Body of pancreas (tissue), 4 donors: Measurements from ENCODE around the gene USP24.

Source experiments
- POLR2A ChIP-seq, 3 donors: fragments of 450-650 bp; IDR thresholded peaks; one replicate each; pipeline ENCODE4 v1.6.1; 2016; ENCODE audit warnings: antibody characterized with exemption in 3 of 3, mild to moderate bottlenecking in 2 of 3
- TF ChIP-seq, protein P1 (sequence below), 7 experiments: fragments of 450-650 bp in 4 of 7; fragments of 200-600 bp in 3 of 7; sonication (generic) in 3 of 7; IDR thresholded peaks; one replicate each; pipeline ENCODE4 v1.5.1; 2016 to 2019; ENCODE audit warnings: antibody characterized with exemption in 7 of 7

DNA sequence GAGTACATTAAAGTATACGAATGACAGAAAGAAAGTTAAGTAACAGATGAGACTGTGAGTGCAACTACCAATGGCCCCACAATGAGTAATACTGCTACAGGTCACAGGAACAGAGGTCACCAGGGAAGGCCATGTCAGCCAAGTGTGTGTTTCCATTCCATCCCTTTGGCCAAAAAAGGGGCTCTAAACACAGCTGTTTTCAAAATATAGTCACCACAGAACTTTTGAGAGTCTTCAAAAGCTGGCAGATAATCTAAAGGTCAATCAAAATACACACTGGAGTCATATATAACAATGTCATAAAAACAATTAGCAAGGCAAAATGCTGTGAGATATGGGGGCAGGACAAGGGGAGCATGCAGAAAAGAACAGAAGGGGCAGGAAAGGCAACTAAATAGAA lies 10.2 kb downstream of the USP24 start:
- no peak for TF ChIP-seq POLR2A (IDR thresholded peaks at IDR 0.05)
- TF ChIP-seq, protein P1, sequence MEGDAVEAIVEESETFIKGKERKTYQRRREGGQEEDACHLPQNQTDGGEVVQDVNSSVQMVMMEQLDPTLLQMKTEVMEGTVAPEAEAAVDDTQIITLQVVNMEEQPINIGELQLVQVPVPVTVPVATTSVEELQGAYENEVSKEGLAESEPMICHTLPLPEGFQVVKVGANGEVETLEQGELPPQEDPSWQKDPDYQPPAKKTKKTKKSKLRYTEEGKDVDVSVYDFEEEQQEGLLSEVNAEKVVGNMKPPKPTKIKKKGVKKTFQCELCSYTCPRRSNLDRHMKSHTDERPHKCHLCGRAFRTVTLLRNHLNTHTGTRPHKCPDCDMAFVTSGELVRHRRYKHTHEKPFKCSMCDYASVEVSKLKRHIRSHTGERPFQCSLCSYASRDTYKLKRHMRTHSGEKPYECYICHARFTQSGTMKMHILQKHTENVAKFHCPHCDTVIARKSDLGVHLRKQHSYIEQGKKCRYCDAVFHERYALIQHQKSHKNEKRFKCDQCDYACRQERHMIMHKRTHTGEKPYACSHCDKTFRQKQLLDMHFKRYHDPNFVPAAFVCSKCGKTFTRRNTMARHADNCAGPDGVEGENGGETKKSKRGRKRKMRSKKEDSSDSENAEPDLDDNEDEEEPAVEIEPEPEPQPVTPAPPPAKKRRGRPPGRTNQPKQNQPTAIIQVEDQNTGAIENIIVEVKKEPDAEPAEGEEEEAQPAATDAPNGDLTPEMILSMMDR (IDR thresholded peaks at IDR 0.05) = no peak
